GM18499 (cell line): ENCODE measurements around the gene TBL1X.
"Not testable (repeated sequence)": the region's sequence is repeated elsewhere in the genome, so short reads cannot be mapped to it uniquely, and the experiment has no call there.

ENCODE experiments used
- ATAC-seq: cut with Tn5 transposase; IDR thresholded peaks from one replicate; pipeline ENCODE4 v1.9.1; 2021; ENCODE audit warnings: moderate number of reproducible peaks; ENCODE audit not compliant: insufficient read depth, unreplicated experiment

Gene TBL1X

DNA sequence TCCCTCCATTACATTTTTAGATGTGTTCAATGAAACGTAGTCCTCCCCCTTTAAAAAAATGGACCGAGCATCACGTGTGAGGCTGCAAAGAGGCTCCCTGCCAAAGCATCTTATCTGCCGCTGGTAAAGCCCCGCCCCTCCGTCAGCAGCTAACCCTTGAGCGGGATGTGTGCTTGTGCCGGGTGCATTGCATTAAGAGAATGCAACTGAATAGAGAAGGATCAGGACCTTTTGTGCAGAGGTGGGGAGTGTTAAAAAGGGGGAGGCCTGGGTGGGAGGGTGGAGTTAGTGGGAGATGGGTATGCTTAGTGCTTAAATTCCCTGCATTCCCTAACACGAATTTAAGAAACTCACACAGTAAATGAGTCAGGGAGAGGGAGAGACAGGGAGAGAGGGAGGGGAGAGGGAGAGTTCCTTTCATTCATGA lies 66.0 kb downstream of the TBL1X start:
- ATAC-seq, result peak; percentile 56

DNA sequence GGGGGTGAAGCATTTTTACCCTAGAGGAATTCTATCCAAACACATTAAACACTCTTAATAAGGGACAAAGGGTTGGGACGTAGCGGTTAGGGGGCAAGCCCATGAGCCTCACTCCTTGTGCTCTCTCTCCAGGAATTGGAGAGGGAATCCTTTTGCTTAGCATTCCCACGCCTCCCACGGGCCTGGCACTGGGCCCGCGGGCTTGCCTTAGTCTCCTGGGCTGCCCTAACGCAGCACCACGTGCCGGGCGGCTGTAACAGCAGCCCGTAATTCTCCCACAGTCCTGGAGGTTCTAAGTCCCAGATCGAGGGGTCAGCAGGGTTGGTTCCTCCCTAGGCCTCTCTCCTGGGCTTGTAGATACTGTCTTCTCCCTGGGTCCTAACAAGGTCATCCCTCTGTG lies 67.5 kb downstream of the TBL1X start:
- no peak for ATAC-seq

DNA sequence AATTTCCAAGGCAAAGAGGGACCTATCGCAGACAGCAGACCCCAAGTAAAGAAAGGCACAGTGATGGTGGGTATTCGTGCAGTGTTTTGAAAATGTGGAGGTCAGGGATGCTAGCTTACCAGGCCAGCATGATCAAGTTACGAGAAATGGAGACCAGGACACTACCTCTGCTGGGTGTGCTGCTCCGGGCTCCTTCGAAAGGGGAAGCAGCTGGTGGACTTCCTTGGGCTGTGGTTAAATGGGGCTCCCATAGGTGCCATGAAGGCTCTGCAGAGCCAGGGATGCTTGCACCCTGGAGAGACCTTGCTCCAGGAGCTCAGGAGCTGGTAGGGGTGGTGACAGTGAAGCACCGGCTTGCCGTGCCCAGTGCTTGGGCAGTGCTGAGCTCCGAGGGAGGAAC lies 68.8 kb downstream of the TBL1X start:
- ATAC-seq, result no peak

DNA sequence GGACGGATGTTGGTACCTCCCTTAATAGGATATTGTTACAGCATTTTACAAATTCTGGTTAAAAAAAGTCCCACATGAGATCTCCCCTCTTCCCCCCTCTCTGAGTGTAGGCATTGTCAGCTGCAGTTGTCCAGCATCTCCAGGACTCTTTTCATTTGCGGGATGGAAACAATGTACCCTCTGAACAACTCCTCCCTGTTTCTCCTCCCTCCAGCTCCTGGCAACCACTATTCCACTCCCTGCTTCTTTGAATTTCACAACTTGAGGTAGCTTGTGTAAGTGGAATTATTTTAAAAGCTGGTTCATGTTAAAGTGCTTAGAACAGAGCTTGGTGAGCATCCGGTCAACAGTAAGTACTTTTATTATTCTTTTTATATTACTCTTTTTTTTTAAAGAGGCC lies 69.8 kb downstream of the TBL1X start:
- ATAC-seq, result no peak

DNA sequence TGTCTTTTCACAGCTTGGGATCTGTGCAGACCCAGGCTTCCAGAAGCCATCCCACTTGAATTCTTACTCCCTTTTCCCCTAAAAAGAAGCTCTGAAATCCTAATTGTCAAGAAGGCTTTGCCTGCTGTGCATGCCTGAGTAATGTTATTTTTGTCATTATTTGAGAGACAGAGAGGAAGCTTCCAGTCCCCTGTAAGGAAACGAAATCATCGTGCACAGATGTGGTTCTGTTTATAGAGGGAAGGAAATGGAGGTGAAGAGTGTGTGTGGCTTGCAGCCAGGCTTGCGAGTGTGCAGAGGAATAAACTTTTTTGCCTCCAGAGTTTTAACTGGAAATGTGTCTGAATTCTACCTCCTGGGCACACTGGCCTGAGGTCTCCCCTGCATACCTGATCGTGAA lies 70.2 kb downstream of the TBL1X start:
- ATAC-seq, result no peak

DNA sequence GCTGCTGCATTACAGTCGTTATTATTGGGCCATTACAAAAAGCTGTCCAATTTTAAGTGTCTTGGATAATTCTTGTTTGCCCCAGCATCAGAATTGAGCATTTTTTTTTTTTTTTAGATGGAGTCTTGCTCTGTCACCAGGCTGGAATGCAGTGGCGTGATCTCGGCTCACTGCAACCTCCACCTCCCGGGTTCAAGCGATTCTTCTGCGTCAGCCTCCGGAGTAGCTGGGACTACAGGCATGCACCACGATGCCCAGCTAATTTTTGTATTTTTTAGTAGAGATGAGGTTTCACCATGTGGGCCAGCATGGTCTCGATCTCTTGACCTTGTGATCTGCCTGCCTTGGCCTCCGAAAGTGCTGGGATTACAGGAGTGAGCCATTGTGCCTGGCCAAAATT lies 71.3 kb downstream of the TBL1X start:
- not testable (repeated sequence) for ATAC-seq

DNA sequence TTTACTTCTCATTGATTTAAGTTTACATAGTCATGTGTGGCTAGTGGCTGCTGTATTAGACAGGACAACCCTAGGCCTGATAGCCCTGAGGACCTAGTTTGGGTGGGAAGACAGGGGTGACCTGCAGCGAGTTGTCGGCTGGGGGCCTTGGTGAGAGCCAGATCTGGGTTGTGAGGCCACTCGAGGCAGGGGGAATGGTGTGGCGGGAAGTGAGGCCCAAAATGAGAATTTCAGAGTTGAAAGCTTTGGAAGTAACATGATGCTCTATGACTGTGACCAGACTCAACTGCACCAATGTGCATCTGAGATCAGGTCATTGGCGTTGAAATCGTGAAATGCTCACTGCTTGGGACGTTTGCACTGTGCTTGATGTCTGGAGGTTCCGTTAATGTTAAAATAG lies 72.9 kb downstream of the TBL1X start:
- ATAC-seq, result no peak

DNA sequence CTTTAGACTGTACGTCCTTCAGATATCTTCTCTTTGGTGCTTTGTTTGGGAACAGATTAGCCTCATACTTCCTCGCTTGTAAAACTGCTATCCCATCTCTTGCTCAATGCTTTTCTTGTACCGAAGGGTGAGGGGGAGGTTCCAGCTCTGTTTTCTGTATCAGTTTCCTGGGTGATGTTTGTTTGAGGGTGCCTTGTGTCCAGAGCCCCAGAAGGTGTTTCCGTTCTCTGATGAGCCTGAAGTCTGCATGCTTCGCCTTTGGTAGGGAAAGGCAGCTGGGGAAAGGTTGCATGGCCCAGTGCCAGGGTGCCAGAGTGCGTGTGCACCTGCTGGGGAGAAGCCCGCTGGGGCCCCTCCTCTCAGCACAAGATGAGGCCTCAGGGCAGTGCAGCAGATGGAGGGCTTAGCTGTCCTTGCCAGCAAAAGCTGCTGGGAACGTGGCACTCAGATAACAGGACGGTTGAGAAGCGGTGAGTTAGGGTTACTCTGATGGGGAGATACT lies 73.7 kb downstream of the TBL1X start:
- no peak for ATAC-seq

DNA sequence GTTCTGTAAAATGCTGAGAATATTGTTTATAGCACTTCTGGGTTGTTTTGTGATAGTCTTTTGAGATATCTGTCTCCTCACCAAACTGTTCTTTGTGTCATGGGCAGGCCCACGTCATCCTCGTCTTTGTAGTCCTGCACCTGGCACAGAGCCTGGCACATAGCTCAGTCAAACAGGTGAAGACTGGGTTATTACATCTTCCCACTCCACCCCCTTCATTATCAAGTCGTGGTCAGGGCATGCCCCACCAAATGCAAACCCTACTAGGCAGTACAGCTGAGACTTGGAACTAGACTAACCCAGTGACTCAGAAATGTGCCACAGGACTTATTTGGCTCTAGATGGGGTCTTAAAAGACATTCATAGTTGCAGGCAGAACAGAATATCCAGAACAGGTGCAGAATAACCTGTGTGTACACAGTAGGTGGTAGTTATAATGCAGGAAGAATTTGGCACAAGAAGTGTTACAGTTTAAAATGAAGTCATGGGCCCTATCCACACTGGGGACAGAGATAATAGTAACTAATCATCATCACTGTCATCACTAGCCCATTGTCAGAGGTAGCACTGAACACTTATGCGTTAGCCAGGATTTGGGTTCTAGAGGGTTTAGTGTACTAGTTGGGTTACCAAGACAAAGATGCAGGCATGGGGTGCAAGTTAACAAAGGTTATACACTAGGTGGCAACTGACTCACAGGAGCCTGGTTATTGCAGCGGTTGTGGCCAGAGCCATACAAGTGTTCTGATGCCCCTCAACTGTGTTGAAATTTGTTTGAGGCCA lies 74.9 kb downstream of the TBL1X start:
- ATAC-seq, result no peak

DNA sequence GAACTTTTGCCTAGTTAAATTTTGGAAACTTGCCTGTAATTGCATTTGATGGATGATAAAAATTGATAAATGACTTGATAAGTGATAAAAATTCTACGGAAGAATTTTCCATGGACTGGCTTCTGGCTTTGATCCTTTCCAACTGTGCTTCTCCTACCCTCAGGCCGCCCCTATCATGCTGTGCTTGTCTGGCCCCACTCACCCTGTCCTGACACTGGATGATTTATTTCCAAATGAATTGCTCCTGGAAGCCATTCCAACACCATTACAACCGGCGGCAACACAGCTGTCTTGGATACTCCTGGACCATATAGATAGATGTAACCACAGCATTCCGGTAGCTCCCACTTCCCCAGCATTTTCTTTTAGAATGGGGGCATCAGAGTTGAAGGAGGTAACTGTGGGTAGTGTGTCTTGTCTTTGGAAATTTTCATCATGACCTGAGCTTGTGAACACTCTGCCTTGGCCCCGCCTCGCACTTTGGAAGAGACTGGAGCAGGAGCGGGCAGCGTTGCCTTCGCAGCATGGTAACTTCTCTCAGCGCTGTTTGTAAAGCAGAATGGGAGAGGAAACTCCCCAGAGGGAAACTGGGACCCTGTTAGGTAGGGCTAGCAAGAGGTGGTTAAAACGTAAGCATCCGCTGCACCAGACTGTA lies 77.4 kb downstream of the TBL1X start:
- no peak for ATAC-seq

DNA sequence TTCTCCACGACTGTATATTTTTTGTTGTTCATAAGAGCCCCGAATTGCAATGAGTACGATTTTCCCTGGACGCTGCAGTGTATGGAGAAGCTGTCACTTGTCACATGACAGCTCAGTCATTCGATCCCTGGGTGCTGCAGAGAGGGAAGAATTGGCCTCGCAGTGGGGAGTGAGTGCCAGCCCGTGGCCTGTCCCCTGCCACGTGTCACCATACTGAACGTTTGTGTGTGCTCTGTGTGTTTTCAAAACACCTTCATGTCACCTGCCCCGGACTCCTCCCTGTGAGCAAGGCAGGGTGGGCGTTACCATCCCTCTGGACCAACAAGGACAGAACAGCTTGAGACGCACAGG lies 77.9 kb downstream of the TBL1X start:
- ATAC-seq, result no peak

DNA sequence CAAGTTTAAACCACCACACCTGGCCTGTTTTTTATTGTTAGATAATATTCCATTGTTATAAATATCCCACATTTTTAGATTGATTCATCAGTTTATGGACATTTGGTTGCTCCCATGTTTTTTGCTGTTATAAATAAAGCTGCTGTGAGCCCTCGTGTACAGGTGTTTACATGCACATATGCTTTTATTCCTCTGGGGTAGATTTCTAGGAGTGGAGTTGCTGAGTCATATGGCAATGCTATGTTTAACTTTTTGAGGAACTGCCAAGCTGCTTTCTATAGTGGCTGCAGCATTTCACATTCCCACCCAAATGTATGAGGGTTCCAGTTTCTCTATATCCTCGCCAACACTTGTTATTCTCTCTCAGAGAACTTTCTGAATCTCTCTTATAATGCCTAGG lies 90.5 kb downstream of the TBL1X start:
- ATAC-seq, result no peak

DNA sequence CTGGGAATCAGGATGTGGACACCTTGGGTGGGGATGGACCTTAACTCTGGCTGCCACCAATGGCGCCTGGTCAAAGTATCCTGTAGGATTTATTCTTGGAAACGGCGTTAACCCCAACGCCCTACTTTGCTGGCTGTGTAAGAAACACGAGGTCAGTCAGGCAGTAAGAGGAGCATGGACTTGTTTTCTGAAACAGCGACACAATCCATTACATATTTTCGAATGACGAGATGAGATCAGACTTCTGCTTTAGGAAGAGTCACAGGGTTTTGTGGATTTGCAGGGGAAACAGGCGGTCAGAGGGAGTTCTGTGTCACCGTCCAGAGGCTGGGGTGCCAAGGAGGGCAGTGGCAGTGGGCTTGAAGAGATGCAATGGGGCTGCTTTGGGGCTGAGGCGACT lies 92.2 kb downstream of the TBL1X start:
- ATAC-seq, result no peak

DNA sequence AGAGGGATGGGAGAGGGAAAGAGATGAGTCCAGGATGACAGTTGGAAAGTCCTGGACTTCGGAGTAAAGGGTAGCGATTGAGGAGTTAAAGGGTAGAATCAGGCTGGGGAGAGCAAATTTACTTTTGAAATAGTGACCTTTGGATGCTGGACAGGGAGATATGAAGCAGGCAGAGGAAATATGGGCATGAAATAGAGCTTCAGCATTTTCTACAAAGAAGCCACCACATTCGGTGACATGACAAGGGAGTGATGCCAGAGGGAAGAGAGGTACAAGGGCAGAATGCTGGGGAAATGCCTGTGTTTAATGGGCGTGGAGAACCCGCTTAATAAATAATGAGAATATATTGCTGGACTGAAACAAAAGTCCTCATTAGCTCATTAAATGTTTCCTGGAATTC lies 92.7 kb downstream of the TBL1X start:
- no peak for ATAC-seq

DNA sequence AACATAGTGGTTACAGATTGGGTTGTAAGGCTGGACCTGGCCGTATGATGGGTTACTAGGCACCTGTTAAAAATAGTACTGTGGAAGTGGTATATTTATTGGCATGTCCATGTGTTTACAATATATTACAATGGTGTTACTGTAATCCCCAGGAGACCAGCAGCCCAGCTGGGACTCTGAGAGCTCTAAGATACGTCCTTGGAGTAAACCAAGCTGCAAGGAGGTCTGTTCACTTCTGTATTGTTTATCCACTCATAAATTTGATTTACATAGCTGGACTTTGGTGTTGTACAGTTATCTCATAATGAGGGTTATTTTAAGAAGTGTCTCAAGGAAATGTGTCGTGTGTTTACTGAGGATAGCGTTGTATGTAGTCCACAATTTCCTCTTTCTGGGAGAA lies 93.8 kb downstream of the TBL1X start:
- no peak for ATAC-seq

DNA sequence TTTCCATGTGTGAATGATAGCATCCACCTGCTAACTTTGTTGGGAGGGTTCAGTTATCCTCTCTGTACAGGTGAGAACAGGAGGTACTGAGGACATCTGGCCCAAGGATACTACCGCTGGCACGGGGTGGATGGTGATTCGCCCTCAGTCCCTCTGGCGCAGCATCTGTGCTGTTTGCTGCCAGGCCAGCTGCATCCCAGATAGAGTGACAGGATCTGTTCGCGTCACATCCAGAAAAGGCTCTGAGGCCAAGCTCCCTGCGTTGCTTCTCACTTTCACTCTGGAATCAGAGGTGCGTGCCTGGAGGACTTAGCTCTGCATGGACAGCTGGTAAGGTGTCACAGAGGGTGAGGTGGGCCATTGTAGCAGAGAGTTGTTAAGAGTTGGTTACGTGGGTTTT lies 95.4 kb downstream of the TBL1X start:
- ATAC-seq, result no peak

DNA sequence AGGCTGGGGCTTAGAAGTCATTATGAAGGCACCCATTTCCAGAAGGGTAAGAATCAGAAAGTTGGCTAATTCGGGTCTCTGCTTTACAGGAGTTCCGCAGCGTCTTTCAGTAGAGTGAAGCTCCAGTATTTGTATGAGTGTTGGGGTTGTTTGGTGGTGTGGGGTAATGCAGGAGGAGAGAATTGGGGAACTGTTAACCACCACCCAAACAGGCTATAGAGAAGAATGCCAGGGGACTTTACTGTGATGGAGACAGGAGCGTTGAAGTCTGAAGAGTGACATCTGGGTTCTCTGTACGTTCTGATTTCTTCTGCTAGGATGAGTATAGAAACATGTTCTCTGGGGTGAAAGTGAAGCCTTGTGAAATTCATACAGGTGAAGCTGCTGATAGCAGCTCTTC lies 96.3 kb downstream of the TBL1X start:
- no peak for ATAC-seq

DNA sequence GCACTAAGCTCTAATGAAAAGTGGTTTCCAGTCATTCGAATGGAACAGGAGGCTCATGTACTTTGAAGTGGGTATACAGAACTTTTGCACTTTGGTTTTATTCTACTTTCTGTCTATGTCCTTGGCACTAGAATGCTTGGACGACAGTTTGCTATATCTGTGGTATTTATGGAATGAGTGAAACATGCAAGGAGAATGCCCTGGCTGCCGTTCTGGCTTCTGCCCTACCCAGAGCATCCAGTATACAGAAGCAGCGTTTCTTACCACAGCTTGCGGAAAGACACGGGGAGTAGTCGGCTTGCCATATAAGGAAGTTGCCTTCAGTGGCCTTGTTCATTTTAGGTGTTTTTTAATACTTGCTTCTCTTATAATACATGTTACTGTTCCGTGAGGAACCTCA lies 98.0 kb downstream of the TBL1X start:
- no peak for ATAC-seq

DNA sequence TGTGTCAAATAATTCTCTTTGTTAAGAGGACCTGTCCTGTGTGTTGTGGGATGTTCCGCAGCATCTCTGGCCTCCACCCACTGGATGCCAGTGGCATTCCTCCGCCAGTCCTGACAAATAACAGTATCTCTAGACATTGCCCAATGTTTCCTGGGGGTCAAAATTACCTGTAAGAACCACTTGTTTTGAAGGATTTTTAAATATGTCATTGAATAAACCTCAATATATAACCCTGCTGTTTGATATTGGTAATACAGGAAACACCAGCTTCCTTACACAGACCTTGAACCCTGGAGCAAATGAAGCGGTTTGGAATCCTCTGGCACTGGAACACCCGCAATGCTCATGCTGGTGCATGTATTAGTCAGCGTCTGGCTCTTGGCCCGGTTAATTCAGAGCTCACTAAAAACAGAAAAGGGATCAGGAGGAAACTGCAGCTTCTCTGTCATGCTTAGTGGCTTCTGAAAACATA lies 101.3 kb downstream of the TBL1X start:
- no peak for ATAC-seq

DNA sequence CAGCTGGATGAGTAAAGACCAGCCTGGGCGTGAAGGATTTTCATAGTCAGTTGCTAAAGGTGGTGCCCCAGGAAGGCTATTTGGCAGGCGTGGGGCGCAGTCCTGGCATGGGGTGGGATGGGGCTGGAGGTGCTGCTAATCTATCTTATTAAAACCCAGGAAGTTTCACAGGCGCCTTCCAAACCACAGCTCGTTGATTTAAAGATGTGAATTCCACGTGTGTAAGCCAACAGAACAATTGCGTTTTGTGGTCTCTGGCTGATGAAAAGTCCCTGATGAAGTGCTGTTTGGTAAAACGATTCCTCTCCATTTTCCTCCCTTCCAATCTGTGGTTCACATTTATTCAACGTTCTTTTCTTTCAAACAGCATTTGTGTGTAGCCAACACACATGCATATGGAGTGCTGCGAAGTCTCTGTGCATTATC lies 105.0 kb downstream of the TBL1X start:
- ATAC-seq, result no peak

DNA sequence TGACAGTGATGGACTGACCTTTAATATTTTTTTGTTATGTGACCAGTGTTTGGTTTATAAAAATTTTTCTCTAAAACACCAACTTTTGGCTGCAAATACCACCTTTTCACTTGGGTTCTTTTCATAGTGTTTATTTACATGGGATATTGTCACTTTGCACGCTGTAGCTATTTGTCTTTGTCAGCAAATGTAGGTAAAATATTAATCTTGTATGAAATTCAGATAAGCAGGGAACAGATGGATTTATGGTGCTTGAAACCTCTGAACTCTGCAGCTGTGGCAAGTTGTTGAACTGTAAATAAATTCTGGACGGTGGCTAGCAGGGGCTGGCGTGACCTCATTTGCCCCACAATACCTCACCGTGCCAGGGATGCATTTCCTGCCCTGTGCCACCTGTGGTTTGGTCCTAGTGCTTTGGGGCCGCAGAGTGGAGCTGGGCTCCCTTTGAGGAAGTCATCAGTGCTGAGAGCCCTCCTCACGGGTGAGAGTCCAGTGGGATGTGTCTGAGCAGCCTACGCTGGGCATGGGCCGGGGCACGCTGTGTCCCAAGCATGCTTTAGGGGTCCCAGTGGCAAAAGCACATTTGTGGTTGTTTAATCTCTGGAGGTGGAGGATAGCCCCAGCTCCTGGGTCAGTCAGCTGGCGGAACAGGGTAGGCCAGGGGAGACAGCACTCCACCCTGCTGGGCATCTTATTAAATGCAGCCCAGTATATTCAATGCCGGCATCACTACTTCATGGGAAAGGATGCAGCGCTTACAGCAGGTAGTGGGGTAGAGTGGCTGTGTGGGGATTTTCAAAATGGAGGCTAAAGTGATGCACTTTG lies 108.6 kb downstream of the TBL1X start:
- no peak for ATAC-seq
